ENCODE measurements around the gene NF1.

DNA sequence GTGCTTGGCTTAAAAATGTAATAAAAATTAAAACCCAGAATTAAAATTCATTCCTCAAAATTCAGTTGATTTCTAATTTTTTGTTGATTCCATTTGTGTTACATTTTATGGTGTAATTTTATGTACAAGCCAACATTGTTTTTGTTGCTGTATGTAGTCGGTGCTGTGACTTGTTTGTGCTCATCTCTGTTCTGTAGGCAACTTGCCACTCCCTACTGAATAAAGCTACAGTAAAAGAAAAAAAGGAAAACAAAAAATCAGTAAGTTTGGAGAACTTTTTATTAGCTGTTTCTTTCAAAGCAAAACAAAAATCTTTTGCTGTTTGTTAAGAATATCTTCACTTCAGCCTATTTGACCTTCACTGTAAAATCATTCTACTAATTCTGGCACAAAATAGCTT, 158.0 kb downstream of the NF1 start:
- TF ChIP-seq, protein P1, sequence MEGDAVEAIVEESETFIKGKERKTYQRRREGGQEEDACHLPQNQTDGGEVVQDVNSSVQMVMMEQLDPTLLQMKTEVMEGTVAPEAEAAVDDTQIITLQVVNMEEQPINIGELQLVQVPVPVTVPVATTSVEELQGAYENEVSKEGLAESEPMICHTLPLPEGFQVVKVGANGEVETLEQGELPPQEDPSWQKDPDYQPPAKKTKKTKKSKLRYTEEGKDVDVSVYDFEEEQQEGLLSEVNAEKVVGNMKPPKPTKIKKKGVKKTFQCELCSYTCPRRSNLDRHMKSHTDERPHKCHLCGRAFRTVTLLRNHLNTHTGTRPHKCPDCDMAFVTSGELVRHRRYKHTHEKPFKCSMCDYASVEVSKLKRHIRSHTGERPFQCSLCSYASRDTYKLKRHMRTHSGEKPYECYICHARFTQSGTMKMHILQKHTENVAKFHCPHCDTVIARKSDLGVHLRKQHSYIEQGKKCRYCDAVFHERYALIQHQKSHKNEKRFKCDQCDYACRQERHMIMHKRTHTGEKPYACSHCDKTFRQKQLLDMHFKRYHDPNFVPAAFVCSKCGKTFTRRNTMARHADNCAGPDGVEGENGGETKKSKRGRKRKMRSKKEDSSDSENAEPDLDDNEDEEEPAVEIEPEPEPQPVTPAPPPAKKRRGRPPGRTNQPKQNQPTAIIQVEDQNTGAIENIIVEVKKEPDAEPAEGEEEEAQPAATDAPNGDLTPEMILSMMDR (IDR thresholded peaks at IDR 0.05; ENCODE audit: low read depth, low read length) = no peak
- TF ChIP-seq EZH2phosphoT487 (IDR thresholded peaks at IDR 0.05; ENCODE audit: low read depth) = no peak

Data from OCI-LY3 (cell line).